Fibroblast of villous mesenchyme (primary cell): ENCODE measurements around the gene FIGLA. TPM values are rescaled to one million over a fixed set of nuclear protein-coding genes. Genes with fewer than 3 reads are reported as not detected.
"Not testable (repeated sequence)": the region's sequence is repeated elsewhere in the genome, so short reads cannot be mapped to it uniquely, and the experiment has no call there.

Experiments used
- DNase-seq: peaks from one replicate; pipeline ENCODE4 v3.0.0-alpha.2; 2010; ENCODE audit warnings: low read depth
- H3K4me3 ChIP-seq: 2 replicates; pipeline ENCODE4 v1.5.1; 2011; ENCODE audit warnings: low read depth, mild to moderate bottlenecking, low read length
- total RNA-seq: library from RNA; depleted of rRNA; stranded (reverse); fragments of >200 nt; gene quantifications from 2 replicates; pipeline ENCODE4 v1.2.3, GENCODE V29; 2012
- TF ChIP-seq, protein P1 (sequence below): IDR thresholded peaks from 2 replicates; pipeline ENCODE4 v1.5.1; 2012; ENCODE audit warnings: low read depth, mild to moderate bottlenecking, low read length; ENCODE audit not compliant: insufficient read depth

Gene FIGLA
- total RNA-seq, 1 donor, result not detected

DNA sequence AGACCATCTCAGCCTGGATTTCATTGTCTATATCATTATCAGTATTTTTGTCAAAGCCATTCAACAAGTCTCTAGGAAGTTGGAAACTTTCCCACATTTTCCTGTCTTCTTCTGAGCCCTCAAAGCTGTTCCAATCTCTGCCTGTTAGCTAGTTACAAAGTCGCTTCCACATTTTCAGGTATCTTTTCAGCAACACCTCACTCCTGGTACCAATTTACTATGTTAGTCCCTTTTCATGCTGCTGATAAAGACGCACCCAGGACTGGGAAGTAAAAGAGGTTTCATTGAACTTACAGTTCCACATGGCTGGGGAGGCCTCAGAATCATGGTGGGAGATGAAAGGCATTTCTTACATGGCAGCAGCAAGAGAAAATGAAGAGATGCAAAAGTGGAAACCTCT is 9.3 kb upstream of the FIGLA start:
- TF ChIP-seq, protein P1, sequence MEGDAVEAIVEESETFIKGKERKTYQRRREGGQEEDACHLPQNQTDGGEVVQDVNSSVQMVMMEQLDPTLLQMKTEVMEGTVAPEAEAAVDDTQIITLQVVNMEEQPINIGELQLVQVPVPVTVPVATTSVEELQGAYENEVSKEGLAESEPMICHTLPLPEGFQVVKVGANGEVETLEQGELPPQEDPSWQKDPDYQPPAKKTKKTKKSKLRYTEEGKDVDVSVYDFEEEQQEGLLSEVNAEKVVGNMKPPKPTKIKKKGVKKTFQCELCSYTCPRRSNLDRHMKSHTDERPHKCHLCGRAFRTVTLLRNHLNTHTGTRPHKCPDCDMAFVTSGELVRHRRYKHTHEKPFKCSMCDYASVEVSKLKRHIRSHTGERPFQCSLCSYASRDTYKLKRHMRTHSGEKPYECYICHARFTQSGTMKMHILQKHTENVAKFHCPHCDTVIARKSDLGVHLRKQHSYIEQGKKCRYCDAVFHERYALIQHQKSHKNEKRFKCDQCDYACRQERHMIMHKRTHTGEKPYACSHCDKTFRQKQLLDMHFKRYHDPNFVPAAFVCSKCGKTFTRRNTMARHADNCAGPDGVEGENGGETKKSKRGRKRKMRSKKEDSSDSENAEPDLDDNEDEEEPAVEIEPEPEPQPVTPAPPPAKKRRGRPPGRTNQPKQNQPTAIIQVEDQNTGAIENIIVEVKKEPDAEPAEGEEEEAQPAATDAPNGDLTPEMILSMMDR, result no peak
- H3K4me3 ChIP-seq, result no peak overlapping the region
- no peak for DNase-seq

DNA sequence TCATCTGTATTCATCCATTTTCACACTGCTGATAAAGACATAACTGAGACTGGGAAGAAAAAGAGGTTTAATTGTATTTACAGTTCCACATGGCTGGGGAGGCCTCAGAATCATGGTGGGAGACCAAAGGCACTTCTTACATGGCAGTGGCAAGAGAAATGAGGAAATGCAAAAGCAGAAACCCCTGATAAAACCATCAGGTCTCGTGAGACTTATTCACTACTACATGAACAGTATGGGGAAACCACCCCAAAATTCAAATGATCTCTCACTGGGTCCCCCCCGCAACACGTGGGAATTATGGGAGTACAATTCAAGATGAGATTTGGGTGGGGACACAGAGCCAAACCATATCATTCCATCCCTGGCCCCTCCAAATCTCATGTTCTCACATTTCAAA is 7.6 kb upstream of the FIGLA start:
- not testable (repeated sequence) for DNase-seq, H3K4me3 ChIP-seq

DNA sequence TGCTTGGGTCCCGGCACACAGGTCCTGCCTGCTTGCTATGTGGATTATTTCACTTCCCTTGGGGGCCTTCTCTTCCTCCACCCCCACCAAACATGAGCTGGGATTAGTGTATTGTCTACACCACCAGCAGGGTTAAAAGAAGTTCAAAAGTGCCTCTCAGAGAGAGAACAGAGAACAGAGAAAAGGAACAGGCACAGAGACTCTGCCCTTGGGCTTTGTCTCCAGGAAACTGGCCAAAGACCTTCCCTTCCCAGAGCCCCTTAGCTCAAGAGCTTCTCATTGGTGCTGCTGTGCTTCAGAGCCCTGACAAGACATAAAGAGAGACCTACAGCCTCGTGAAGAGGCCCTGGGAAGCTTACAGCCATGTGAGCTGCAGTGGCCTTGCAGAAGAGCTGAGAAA is 7.1 kb upstream of the FIGLA start:
- DNase-seq, result no peak
- TF ChIP-seq, protein P1, result no peak
- no peak overlapping the region for H3K4me3 ChIP-seq

DNA sequence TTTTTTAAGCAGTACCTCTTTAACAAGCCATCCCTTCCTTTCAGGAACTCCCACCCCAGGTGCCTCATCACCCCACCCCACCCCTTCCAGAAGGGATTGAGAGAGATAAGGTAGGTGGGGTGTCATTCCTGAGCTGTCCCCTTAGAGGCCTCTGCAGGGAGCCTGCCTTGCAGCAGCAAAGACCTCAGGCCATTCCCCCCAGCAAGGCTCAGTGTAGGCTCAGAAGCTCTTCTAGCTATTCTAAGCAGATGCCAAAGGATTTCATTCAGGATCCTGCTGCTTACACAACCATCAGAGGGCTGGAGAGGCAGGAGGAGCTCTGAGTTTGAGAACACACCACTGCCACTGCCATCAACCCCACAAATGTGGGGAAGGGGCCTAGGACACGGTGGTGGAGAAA is 5.8 kb upstream of the FIGLA start:
- H3K4me3 ChIP-seq, result no peak overlapping the region
- TF ChIP-seq, protein P1, result no peak
- no peak for DNase-seq

DNA sequence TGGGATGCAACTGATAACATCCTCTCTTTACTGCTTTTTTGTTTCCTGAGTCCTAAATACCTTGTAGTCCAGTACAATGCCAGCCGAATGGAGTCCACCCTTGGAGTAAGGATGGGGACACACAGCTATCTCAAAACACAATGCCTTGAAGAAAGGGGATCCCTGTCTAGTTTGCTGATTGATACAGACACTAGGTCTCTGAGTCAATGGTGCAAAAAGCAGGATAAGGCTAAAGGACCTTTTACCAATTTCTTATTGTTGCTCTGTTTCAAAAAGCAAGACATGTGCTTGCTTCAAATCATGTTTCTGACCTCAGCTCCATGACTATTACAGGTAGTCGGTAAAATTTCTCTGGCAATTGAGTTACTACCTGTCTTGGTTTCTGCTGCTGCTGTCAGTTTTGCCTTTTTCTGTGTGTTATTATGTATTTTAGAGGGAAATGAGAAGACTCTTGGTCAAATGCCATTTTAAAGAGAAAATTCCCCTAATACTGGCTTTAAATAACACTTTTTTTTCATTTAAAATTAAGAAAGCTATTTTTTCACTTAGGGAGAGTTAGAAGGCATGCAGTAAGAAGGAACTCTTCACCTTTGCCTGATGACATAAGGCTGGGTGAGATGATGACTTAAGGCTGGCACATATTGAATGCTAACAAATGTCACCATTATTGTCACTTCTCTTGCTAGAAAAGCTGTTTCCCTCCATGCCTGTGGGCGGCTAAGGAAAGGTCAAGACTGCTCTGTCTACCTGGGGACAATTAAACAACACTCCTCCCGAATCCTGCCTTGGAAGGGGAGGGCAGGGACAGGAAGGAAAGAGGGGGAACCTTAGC is 4.9 kb upstream of the FIGLA start:
- DNase-seq, result no peak
- no peak overlapping the region for H3K4me3 ChIP-seq
- TF ChIP-seq, protein P1, result no peak

DNA sequence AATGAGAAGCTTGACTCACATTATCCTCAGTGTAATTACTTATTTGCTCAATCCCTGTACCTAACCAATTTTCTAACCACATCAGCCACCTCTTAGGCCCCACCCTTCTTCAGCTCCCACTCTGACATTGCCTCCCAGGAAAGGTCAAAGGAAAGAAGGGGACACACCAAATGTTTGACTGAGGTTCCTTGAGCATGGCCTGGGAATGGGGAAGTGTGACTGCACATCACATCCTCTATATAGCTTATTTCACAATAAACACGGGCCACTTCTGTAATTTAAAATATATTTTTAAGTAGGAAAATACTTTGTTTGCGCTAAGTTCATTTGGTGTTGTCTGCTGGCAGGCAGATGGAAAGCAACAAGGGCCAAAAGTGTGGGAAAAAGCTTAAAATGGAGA is 3.0 kb upstream of the FIGLA start:
- TF ChIP-seq, protein P1, result no peak
- H3K4me3 ChIP-seq, result no peak overlapping the region
- DNase-seq, result no peak

DNA sequence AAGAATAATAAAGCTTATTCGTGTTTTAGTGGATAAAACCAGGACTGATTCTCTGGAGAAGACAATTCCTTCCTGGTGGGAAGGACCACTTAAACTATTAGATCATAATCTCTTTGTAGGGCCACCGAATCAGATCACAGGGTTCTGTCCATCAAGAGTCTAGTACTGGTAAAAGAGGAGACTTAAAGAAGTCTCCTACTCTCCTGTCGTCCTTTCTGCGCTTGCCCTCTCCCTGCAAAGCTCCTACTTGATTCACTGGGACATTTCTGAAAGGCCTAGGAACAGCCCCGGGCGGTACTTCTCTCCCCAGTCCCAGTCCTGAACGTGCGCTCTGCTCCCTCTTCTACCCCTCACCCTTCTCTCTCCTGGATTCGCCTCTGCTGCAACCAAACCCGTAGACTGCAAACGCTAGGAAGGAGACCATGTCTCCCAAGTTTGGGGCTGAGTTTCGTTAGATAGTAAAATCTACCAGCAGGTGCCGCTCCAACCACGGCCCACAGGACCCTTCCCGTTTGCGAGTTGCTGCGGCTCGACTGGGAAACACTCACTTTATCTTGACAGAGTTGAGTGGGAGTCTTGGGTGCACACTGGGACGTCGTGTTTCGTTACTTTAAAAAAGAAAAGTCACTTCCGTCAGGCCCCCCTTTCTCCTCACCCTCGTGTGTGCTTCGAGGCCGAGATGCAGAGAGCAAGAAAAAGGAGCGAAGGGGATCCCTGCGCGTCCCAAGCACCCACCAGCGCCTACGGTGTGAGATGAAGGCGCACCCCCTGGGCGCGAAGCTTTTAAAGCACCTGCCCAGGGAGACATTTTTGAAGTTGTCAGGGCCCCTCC is 923 bp downstream of the FIGLA start:
- TF ChIP-seq, protein P1, result peak; percentile 61
- peak; percentile 42 for DNase-seq
- no peak overlapping the region for H3K4me3 ChIP-seq
